HCEC 1CT (cell line): ENCODE measurements around the gene CYB5D1.
"Not testable (repeated sequence)": the region's sequence is repeated elsewhere in the genome, so short reads cannot be mapped to it uniquely, and the experiment has no call there.

Source experiments
- DNase-seq: peaks from one replicate; pipeline ENCODE4 v3.0.0-alpha.2; 2017

Gene CYB5D1

DNA sequence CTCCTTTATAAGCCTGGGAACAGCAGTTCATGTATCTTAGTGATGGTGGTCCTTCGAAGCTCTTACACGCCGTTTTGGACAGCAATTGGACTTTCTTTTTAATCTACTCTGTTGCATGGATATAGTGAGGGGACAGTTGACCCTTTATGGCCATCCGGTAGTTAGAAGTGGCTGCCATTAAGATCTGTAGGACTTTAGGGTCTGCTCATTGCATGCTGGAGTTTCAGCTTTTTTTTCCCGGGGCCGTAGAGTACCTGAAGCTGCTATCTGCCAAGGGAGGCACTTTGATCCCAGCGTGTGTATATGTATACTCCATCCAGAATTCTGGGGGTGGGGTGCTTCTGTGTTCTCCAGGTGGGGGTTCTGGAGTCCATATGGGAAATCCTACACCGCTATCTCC is 1.2 kb downstream of the CYB5D1 start:
- no peak for DNase-seq

DNA sequence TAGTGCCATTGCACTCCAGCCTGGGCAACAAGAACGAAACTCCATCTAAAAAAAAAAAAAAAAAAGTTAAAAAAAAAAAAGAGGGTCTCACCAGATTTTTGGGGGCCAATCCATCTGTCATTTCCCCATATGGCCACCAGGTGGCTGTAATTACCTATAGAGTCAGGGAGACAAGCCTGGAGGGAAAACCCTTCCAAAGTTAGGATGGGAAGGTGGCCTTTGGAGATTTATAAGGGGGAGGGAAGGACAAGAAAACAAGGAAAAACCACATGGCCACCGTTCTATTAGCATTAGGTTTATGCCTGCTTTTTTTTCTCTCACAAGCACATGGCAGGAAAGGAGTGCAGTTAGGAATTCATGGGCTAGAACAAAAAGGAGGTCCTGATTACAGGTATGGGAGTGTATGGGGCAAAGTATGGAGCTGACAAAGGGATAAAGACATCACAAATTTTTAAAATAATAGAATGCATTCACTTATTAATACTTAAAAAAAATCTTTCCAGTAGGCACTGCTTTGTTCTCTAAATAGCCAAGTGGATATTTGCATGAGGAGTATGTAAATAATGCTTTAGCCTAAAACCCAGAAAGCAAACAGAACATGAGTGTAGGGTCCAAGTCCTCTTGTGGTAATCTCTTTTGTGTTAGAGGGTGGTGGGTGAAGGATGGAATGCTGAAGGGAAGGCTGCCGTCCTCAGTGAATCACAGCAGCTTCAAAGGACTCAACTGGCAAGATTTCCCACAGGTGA is 5.1 kb downstream of the CYB5D1 start:
- DNase-seq: peak; percentile 38

DNA sequence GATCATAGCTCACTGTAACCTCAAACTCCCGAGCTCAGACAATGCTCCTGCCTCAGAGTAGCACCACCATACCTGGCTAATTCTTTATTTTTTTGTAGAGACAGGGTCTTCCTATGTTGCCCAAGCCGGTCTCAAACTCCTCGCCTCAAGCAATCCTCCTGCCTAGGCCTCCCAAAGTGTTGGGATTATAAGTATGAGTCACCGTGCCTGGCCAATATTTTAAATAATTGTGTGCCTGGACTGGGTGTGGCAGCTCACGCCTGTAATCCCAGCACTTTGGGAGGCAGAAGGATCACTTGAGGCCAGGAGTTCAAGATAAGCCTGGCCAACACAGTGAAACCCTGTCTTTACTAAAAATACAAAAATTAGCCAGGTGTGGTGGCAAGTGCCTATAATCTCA is 6.6 kb downstream of the CYB5D1 start:
- DNase-seq: not testable (repeated sequence)

DNA sequence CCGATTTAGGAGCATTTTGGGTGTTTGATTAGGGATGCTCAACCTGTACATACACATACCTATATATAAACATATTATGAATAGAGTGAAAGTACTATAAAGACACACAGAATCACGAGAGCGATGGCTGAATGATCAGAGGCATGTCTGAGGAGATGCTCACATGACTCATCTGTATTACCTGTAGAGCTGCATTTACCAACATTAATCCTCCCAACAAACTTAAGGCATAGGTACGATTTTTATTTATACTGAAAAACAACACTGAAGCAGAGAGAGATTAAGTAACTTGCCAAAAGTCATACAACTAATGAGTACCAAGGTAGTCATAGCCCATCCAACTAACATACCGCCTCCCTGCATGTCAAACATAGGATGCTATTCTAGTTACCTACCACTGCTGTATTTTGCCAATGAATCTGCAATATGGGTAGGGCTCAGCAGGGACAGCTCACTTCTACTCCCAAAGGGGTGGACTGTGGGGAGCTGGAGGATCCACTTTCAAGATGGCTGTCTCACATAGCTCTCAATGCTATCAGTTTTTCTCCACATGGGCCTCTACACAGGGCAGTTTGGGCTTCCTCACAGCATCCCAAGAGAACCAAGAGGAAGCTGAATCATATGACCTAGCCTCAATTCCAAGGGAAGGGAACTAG is 7.3 kb downstream of the CYB5D1 start:
- DNase-seq: no peak

DNA sequence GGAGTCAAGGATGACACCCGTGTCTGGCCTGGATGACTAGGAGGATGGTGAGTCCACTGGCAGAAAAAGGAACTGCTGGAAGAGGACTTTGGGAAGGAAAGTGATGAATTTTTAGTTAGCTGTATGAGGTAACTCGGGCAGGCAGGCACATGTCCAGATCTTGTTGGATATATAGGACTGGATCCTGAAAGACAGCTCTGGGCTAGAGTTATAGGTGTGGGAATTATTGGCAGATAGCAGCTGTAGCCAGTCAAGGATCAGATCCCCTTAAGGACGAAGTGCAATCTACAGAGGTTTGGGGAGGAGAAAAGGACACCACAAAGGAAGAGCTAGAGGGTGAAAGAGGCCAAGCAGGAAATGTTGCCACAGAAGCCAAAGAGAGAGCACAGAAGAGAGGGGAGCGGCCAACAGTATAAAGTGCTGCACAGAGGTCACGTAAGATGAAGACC is 10.1 kb downstream of the CYB5D1 start:
- no peak for DNase-seq

DNA sequence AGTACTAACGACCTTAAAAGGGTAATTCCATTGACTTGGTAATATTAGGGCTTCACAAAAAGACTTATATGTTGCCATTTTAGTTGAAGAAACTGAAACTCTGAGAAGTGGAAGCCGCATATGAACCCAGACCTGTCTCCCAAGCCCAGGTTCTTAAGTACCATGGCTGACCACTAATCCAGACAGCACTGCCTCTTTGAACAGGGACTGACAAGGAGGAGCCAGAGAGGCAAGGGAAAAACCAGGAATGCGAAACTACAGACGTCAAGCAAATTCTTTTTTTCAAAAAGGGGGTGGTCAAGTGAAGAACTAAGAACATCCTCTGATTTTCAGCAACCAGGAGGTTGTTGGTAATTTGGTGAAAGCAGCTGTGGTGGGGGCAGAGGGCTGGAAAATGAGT is 15.2 kb downstream of the CYB5D1 start:
- DNase-seq: no peak

DNA sequence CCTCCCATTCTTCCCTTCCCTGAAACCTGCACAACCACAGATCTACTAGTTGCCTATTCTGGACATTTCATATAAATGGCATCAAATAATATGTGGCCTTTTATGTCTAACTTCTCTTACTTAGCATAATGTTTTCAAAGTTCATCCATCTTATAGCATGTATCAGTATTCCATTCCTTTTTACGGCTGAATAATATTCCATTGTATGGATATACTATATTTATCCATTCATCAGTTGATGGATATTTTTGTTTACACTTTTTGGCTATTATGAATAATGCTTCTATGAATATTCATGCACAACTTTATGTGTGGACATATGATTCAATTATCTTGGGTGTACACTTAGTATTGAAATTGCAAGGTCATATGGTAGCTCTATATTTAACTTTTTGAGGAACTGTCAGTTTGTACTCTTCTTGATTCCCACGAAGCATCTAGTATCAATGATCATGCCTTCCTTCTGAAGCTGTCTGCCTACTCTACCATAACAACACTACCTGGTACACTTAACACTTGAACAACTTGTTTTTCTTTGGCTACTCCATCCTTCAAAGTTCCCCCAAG is 18.1 kb downstream of the CYB5D1 start:
- DNase-seq: no peak

DNA sequence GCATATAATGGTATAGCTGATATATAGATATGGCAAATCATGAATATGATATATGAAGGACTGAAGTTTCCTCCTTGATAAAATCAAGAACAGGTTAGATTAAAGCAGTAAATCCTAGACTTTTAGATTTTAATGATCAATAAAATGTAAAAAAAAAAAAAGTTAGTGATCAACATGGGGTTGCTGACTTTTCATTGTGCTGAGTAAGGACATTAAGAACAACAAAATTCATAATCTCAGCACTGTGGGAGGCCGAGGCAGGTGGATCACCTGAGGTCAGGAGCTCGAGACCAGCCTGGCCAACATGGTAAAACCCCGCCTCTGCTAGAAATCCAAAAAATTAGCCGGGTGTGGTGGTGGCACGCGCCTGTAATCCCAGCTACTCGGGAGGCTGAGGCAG is 20.4 kb downstream of the CYB5D1 start:
- no peak for DNase-seq

DNA sequence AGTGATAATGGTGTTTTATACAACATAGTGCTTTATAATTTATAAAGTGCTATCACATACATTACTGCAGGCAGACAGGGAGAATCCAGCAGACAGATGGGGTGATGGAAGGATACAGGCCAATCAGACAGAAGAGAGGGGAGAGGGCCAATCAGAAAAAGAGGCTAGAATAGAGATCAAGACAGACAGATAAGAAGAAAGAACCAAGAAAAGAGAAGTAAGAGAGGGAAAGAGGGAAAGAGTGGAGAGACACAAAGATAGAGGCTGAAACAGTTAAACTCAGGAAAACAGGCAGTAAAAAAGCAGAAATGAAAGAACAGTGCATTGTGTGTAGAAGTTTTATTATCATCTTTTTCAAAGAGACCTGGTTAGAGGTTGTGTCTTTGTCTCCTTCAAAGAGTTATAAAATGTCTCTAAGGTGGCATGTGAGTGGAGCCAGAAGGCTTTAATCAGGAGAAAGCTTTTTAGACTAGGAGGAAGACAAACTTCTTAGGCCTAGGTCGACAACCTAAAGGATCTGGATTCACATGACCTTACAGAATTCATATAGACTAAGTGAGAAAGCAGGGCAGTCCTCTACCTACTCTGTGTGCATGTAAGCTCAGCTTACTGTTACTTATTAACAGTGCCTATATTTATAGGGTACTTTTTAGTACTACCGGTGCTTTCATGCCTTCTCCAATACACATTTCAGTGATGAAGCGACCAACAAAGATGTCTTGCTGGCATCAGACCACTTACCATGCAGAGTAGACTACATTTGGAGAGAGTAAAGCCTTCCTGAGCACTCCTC is 22.5 kb downstream of the CYB5D1 start:
- no peak for DNase-seq

DNA sequence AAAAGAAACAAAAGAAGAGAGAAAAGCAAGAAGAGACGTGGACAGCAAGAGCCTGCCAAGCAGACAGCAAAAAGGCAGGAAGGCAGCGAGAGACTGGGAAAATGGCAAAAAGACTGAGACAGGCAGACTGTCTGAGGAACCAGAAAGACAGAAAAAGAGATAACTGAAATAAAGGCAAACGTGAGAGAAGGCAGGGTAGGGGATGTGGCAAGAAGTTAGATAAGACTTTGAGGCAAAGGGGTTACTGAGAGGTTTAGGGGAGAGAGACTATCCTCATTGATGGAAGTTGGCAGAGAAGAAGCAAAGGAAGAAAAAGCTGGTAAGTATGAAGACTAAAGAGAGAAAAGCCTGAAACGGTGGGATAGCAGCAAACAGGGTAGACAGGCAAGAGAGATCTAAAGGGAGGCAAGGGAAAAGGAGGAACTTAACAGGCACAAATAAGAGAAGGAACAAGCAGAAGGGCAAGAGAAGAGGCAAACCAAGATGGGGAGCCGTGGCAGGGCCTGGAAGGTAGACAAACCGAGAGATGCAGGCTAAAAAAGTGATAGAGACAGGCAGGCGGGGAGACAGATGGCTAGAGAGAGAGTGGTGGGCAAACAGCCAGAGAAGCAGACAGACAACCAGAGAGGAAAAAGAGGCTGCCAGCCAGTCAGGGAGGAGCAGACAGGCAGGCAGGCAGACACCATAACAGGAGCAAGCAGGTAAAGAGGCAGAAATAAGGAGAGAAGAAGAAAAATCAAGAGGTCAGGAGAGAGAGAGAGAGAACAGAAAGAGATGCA is 23.7 kb downstream of the CYB5D1 start:
- DNase-seq: no peak

DNA sequence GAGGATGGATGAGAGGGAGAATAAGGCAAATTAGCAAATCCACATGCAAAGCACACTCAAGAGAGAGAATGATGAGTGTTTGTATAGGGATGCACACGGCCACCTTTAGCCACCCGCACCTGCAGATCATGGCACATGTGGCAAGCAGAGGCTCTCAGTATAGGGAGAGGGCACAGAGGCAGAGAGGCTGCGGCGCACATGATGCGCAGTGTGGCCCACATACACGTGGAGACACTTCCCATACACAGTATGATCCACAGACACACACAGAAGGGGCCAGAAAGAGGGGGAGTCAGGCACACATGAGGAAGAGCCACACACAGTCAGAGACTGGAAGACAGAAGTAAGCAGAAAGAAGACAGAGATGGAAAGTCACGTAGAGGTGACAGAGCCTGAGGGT is 24.3 kb downstream of the CYB5D1 start:
- DNase-seq: no peak

DNA sequence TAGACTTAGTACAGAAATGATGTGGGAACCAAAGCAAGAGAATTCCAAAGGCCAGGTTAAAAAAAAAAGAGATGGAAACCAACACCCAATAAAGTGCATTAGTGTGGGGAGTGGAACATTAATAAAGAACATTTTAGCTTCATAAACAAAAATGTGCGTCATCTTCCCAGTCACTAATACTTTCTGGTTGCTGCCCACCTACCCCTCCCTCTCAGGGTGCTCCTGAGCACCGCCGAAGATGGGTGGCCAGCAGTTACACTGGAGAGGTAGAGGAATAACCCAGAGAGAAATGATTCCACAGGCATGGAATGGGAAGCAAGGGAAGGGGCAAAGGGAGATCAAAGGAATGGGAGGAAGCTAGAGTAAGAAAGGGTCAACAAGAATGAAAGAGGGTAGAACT is 24.8 kb downstream of the CYB5D1 start:
- no peak for DNase-seq

DNA sequence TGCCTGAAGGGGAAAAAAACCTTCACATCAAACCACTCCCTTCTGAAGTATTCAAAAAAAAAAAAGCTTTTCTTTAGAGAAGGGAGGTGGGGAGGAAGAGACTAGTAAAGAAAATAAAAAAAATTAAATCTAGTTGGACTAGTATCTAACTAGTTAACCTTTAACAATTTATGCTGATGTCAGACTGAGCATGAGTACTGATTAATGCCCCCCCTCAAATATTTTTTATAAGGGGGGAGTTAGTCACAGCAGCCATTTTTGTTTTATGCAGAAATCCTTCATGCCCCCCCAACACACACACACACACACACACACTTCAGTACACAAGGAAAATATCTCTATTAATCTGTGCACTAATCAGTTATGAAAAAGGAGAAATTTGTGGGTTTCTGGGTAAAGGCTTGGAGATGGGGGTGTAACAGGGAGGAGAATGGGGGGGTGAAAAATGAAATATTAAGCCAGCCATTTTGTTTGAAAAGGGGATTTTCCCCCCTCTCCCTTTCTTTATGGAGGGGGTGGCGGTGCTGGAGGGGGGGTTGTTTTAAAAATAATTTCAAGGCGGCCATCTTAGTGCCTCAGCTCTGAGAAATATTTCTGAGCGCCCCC is 26.1 kb downstream of the CYB5D1 start:
- DNase-seq: peak; percentile 30

DNA sequence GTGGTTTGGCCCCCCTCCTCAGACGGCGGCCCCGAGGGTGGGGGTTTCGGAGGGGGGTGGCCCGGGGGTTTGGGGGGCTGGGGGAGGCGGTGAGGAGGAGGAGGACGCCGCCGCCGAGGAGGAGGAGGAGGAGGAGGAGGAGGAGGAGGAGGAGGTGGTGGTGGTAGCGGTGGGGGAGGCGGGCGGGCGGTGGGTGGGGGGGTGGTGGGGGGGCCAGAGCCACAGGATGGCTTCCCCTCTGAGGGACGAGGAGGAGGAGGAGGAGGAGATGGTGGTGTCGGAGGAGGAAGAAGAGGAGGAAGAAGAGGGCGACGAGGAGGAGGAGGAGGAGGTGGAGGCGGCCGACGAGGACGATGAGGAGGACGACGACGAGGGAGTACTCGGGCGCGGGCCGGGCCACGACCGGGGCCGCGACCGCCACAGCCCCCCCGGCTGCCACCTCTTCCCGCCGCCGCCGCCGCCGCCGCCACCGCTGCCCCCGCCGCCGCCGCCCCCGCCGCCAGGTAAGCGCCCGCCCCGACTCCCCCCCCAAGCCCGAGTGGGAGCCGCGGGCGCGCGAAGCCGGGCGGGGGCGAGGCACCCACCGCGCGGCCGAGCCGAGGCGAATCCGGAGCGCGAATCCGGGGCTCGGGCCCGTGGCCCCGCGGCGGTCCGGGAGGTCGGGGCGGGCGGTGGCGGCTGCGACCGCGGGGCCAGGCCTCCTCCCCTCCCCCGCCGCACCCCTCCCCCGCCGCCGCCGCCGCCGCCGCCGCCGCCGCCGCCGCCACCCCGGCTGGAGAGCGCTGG is 27.0 kb downstream of the CYB5D1 start:
- no peak for DNase-seq

DNA sequence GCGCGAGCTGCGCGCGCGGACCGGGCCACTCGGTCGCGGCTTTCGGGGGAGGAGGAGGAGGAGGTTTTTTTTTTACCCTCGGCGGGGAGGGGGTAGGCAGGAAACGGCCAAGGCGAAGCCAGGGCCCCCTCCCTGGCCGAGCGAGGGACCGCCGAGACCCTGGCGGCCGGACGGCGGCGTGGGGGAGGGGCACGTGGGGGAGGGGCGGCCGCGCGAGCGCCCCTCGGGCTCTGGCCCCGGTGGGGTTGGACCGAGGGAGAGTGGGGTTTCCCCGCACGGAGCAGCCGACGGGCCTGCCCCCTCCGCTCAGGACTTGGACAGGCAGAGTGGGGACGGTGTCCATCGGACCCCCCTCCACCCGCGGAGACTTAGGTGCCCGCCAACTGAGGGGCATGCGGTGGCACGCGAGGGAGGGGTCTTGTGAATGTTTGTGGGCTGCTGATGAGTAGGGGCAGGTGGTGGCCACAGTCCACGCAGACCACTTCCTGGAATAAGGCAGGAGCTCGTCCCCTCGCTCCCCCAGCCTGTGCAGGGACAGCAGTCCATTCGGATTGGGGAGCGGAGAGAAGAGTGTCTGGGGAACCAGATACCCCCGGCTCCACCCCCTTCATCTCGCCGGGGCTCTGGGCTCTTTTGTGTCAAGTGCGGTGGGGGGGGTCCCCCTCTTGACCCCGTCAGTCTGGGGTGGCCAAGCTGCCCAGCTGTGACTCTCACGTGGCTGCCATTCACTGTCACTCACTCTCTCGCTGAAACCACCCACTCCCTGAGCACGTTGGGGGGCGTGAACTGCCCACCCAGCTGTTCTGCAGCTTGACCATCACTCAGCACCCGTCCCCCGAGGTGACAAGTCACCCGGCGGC is 27.8 kb downstream of the CYB5D1 start:
- peak; percentile 13 for DNase-seq

DNA sequence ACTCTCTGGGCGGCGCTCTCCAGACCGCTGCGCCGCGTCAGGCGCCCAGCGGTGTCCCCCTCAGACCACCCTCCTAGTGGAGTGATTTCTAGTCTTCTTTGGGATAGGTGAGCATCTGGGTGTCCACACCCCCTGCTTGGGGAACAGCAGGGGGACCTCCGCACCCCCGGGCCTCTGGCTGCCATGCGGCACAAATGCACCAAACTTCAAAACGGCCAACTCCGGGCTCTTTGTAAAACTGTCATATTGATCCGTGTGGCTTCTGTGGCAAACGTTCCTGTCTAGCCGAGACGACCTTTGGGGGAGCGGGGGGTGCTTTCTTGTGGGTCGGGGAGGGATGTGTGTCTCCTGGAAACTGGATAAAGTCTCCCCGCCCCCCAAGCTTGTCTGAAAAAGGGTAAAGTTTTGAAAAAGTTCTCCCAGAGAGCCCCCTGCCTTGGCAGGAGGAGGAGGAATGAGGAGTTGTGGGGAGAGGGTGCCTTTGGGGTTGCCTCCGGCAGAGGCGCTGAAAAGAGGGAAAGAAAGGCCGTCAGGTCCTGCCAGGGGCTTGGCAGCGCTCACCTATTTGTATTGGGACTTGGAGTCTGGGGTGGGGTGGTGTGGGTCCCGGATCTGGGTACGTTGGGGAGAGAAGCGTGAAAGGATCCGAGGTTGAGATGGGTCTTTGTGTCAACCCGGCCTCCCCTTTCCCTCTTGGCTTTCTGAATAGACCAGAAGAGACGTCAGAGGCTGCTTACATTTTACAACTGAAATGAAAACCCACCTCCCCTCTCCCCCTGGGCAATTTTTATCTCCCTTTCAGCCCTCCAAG is 28.6 kb downstream of the CYB5D1 start:
- DNase-seq: peak; percentile 42

DNA sequence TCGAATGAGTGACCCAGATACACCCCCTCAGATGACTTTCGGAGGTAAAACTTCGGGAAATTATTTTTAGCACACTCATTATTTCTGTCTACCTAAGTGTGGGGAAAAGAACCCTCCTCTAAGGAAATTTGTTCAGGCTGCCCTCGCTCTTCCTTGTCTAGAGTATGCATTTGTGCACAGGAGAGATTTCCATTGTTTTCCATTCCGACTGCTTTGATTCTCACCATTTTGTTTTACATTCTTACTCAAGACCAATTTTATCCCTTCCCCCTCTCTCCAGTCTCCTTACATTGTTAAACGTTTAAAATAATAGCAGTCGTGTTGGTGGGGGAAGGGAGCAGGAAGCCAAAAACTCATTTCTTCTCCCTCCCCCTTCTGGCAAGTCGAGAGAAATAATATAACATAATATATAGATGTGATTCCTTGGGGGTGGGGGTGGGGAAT is 29.3 kb downstream of the CYB5D1 start:
- DNase-seq: no peak

DNA sequence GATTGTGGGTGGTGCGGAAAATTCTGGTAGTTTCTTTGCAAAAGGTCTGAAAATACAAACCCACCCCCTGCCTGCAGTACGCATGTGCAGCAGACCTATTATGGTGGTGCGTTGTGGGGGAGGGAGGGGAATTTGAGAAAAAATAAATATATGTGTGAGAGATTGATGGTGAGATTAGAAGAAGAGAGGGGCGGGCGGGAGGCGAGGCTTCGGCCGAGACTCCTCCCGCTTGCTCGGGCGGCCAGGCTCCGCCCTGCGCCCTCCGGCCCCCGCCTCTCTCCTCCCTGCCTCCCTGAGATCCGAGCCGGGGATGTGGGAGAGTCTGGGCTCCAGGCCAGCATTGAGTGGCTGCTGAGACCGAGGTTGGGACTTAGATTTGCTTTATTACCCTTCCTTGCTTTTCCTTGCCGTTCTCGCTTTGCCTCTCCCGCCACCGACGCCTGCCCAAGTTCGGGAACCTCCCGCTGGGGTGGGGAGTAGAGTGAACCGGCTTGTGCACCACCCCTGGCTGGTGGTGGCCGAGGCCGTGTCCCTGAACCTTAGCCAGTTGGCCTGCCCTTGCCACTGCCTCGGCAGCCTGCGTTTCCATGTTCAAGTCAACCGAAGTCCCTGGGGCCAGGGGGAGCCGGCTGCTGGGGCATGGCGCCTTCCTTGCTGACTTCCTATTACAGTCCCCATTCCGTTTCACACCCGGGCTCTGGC is 29.8 kb downstream of the CYB5D1 start:
- peak; percentile 90 for DNase-seq
